GM20431 (cell line): ENCODE measurements around the gene ADAP1.

ENCODE experiments used
- in situ Hi-C: fragments of 300-500 bp; cut with MseI, MboI; formaldehyde crosslinking; loops from one replicate; pipeline ENCODE4 v1.15.0; 2020; ENCODE audit warnings: low sequenced_read_pairs; ENCODE audit not compliant: unreplicated experiment

Gene ADAP1

DNA sequence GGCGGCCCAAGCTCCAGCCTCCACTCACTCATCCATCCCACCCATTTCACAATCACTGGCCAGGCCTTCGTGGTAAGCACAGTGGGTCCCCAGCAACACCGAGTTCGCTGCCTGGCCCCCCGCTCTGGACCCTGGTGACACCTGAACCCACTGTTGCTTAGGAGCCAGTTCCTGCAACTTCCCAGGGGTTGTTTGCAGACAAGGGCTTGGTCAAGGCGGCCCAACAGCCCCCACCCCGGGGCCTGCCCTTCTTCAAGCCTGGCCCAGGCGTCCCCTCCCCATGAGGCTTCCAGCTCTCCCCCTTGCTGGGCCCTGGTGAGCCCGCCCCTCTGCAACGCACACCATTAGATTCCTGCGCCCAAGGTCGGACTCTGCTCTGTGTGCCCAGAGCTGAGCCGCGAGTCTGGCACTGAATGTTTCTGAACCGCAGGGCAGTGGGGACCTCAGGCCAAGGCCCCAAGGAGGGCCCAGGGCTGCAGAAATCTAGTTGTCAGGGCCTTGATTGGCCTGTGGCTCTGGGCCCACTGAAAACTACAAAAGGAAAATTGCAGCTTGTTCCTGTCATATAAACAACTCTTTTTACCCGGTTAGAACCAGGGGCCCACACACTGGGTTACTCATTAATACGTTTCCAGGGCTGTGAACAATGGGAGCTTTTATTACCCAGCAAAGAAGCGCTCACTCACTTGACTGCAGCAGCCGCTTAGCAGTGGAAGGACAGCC is 23.0 kb upstream of the ADAP1 start:
- in situ Hi-C loops, result loop anchor here (25.0 kb wide), 1 partner anchor 185 kb away; the partner anchor contains the start of gene ZFAND2A

DNA sequence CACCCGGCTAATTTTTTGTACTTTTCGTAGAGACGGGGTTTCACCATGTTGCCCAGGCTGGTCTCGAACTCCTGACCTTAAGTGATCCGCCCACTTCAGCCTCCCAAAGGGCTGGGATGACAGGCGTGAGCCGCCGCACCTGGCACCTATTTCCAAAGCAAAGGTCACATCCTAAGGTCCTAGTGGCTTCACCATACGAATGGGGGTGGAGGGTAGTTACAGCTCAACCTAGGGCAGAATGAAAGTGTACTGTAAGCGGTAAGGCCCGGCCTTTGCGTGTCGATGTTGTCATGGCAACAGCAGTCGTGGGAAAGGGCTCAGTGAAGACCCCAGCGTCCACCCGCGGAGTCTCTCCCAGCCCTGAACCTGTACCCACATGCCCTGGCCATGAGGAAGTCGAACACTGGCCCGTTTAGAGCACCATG is 22.4 kb upstream of the ADAP1 start:
- in situ Hi-C loops, result loop anchor here (25.0 kb wide), 1 partner anchor 185 kb away; the partner anchor contains the start of gene ZFAND2A

DNA sequence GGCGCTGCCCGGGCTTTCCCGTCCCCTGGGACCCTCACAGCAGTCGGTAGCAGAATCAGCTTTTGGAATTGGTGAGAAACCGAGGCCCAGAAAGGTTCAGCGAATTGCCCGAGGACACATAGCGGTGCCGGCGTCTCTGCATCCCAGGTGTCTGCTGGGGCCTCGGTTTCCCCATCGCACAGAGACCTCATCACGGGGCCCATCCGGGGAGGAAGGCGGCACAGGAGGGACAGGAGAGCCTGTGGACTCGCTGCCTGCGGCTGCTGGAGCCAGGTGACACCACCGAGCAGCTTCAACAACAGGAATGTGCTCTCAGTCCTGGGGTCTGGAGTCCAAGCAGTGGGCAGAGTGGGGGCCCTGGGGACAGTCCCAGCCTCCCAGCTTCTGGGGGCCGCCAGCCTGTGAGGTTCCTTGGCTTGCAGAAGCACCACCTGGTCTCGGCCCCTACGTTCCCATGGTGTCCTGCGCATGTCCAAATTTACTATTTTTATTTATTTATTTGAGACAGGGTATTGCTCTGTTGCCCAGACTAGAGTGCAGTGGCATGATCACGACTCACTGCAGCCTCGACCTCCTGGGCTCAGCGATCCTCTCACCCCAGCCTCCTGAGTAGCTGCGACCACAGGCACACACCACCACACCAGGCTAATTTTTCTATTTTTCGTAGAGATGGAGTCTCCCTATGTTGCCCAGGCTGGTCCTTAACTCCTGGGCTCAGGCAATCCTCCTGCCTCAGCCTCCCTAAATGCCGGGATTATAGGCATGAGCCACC is 21.4 kb upstream of the ADAP1 start:
- in situ Hi-C loops, result loop anchor here (25.0 kb wide), 1 partner anchor 186 kb away; the partner anchor contains the start of gene ZFAND2A

DNA sequence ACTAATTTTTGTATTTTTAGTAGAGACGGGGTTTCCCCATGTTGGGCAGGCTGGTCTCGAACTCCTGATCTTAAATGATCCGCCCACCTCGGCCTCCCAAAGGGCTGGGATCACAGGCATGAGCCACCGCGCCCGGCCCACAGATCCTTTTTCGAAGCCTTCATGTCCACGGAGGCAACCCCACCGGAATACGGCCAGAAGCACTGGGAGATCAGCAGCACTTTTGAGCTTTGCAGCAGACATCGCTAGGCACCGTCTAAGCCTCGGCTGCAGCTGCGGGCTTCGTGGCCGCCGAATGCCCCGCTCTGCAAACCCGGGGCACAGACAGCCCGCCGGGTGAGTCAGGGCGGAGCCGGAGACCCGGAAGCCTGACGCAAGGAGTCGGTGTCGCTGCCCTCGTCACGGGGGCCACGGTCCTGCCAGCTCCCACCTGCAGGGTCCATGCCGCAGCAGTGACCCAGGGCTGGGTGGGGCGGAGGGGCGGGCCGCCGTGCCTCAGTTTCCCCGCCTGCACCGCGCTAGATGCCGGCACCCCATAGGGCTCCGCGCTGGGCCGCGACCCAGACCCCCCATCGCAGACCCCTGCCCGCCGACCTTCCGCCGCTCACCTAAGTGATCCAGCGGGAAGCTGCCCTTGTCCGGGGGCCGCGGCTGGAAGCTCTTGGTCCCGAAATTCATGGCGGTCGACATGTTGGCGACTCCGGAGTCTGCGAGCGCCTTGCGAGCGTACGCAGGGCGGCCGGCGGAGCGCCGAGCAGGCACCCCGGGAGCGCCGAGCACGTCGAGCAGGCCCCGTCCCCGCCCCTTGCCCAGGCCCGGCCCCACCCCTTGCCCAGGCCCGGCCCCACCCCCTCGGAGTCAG is 20.6 kb upstream of the ADAP1 start, which contains the start of gene COX19:
TSS of gene COX19 (minus strand) at position 730 of the 862 bp plus-strand sequence. CDS start at position 690, 40 bp downstream.
- in situ Hi-C loops, result loop anchor here (25.0 kb wide), 1 partner anchor 187 kb away; the partner anchor contains the start of gene ZFAND2A

DNA sequence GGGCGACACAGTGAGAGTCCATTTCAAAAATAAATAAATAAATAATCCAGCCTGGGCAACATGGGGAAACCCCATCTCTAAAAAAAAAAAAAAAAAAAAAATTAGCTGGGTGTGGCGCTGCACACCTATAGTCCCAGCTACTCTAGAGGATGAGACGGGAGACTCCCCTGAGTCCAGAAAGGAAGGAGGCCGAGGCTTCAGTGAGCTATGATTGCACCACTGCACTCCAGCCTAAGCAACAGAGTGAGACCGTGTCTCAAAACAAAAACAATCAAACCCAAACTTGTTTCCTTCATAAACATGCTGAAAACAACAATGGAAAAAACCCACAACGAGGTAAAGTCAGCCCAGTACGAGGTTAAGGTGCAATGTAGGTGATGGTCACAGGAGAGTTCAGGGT is 19.7 kb upstream of the ADAP1 start:
- in situ Hi-C loops, result no loop called here

DNA sequence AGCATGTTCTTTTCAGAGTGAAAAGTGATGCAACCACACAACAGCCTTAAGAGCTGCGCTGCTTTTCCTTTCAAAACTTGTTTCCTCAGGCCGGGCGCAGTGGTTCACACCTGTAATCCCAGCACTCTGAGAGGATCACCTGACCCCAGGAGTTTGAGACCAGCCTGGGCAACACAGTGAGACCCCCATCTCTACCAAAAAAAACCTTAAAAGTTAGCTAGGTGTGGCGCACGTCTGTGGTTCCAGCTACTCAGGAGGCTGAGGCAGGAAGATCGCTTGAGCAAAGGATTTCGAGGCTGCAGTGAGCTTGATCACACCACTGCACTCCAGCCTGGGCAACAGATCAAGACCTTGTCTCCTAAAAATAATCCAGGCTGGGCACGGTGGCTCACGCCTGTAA is 18.8 kb upstream of the ADAP1 start:
- in situ Hi-C loops, result no loop called here

DNA sequence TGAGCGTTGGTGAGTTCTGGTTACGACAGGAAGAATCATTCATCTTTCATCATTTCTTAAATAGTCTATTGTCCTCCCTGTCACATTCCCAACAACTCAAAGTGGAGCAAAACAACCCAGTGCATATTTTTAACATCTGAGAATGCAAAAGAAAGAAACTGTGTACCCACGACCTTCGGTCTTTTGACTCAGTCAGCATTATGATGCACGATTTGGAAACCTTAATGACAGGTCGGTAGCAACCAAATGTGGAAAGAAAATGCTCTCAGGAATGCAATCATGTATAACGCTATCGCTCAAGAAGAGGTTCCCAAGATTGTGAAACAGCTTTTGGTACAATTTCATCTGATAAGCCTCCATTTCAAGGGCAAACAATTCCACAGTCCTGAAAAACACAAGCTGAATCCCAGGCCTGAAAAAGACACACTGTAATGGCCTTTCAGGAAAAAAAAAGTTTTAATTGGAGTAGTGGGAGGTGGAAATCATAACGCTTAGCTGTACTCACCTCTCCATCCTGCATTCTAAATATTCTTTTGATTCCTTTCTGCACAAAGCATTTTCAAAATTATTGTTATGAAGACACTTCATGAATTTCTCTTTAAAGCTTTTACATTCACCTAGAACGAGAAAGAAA is 18.3 kb upstream of the ADAP1 start:
- in situ Hi-C loops, result no loop called here

DNA sequence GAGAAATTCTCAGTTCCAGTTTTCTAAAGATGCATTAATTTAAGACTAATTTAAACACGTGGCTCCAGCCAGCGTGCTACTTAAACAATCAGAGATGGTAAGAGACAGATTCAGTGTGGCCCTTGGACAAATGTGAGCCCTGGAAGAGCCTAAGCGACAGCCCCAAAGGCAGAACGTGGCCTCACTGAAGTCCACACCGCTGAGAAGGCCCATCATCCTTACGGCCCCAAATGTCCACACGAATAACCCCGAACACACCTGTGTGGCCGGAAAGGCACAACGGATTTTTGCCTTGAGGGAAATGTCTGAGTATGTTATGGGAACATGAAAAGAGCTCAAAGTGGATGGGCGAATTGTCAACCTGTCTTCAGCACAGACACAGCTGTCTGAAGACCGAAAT is 17.6 kb upstream of the ADAP1 start:
- in situ Hi-C loops, result no loop called here

DNA sequence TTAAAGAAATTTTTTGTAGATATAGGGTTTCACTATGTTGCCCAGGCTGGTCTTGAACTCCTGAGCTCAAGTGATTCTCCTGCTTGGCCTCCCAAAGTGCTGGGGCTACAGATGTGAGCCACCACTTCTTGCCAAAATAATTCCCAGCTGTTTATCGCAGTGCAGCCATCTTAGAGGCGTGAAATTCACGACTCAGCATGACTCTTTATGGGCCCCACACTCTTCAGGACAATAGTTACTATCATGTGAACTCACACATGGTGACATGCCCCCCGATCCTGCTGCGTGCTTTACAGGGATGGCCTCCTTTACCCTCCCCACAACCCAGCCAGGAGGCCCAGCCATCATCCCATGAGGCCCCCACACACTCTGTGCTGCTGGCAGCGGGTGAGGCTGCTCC is 16.3 kb upstream of the ADAP1 start:
- in situ Hi-C loops, result no loop called here

DNA sequence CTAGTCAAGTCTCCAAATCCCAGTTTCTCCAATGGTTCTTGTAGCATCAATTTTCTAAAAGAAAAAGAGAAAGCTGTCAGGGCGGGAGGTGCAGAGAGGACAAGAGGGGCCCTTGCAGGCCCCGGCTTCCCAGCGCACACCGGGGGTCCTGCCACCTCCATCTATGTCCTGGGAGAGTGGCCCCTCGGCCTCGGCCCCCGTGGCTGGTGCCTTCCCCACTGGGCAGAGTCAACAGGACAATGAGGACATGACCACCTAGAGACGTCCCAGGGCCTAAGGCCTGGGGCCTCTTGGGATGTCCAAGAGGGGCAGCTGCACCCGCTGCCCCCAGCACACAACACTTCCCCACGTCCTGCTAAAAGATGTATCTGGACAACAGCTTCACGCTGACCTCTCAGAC is 14.9 kb upstream of the ADAP1 start:
- in situ Hi-C loops, result no loop called here

DNA sequence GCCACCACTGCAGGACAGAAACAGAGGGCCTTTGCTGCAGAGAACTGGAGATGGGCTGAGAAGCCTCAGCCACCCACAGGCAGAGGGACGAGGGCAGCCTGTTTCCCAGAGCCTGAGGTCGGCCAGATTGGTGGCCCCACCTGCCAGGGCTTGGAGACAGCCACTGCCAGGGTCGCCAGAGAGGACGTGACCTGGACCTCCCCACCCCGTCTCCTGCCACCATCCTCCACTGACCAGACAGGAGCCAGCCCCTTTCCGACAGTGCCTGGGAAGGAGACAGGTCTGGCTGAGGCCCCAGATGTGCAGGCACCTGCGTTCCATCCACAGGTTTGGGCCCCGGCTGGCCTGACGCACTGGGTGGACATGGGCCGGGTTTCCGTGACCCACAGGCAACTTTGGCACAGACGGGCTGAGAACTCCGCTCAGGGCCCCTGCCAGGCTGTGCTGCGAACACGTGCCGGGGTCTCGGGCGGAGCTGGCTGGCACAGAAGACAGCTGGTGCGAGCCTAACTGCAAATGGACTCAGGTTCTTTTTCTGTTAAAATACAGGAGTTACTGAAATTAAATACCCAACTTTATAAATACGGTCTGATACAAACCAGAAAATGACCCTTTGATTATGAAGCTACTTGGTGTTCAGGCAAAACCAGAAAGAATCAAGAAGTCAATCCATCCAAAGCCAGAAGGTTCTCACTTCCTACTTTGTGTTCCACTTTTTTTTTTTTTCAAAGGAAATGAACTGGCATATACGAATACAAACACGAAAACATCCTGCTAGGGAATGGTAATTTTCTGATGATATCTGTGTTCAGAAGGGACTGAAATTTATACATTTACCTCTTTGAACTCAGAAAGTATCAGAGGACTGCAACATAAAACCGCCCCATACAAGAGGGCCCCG is 14.0 kb upstream of the ADAP1 start:
- in situ Hi-C loops, result no loop called here

DNA sequence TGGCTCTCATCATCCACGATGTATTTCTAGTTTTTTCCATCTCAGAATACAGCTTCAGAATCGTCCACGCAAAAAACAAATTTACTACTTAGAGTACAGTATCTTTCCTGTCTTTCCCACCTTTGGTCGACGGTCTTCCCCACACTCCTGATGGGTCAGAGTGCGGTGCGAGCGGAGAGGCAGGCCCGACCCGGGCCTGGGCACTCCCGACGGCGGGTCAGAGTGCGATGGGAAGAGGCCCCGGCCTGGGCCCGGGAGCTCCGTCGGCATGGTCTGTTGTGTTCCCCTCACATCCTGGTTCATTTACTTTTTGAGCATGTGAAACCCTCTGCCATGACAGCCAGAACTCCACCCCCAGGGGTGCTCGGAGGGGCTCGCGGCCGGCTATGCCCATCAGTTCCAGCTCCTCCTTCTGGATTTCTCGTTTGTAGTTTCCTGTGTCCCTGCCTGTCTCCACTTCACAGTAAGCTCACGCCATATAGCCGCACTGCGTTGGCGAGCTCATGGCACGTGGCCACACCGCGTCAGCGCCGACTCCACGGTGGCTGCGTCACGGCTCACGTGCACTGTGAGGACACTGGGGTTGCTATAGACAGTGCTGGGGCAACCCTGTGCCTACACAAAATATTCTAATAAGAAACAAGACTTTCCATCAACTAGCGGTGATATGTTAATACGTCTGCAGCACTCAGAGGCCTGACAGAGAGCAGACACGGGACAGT is 13.0 kb upstream of the ADAP1 start:
- in situ Hi-C loops, result no loop called here

DNA sequence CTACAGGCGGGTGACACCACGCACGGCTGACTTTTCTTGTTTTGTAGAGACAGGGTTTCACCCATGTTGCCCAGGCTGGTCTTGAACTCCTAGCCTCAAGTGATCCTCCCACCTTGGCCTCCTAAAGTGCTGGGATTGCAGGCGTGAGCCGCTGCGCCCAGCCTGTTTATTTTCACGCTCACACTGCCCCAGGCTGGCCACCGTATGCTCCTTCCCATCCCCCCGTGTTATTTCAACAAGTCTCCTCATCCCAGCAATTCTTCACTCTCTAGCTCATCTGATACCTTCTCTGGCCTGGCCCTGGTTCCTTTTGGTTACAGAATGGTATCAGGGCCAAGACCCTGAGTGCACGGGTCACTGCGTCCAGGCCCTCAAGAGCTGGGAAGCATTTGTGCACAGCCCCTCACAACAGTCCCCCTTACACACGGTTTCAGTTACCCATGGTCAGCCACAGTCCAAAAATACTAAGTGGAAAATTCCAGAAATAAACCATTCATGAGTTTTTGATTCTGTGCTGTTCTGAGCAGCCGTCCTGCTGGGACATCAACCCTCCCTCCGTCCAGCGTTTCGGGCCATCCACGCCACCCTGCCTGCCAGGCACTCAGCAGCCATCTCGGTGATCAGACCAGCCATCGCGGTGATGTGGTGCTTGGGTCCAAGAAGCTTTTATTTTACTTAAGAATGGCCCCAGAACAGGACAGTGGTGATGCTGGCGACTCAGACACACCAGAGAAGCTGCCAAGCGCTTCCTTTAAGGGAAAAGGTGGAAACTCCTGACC is 12.0 kb upstream of the ADAP1 start:
- in situ Hi-C loops, result no loop called here

DNA sequence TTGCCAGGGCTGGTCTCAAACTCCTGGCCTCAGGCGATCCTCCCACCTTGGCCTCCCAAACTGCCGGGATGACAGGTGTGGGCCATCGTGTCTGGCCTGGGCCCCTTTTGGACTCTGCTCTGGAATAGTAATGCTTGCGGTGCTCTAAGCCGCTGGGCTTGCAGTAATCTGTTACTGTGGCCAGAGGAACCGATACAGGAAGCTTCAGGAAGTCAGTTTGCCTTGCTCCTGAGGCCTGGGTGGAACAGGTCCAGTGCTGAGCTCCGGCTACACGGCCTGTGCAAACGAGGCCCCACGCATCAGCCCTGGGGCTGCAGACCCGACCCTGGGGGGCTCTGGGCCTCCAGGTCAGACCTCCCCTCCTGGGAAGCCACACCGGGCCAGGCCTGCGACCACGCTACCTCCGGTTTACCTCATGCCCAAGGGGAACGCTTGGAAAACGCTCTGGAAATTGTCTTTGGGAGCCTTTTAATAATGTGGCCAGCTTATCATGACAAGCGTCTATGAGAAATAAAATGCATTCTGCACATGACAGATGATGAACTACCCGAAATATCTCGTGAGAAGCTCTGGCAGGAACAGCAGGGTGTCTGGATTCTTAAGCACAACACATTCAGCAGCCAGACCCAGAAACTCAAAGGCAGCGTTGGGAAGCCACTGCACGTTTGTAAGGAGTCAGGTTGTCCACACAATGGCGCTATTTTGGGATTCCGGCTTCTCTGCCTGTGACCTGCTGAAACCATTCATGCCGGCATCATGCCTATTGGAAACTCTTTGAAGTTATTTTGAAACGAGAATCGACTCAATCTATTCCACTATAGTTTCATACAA is 10.1 kb upstream of the ADAP1 start:
- in situ Hi-C loops, result no loop called here

DNA sequence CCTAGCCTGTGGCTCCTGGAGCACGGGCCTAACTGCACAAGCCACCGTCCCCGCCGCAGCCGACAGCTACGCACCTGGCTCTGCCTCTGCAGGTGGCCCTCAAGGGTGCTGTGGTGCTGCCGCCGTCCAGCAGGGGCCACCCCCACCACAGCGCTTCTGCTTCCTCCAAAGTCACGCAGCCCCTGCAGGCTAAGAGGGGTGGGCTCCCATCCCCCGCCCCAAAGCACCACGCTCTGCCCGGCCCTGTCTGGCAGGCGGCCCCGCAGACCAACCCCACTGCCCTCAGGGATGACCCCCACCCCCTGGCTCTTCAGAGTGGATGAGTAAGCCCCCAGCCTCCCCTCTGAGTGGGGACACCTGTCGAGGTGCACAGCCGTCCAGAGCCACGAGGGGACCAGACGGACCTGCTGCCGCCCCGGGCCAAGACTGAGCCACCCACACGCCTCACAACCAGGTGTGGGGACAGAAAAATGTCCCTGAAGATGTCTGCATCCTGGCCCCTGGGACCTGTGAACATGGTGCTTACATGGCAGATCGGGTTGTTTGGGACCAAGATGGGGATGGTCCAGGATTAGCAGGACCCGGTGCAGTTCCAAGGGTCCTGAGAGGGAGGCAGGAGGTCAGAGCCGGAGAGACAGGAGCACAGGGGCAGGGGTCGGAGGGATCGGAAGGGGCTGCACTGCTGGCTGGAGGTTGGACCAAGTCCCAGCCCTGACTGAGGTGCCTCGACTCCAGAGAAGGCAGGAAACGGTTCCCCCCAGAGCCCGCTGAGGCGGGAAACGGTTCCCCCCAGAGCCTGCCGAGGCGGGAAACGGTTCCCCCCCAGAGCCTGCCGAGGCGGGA is 9.0 kb upstream of the ADAP1 start:
- in situ Hi-C loops, result no loop called here
